HG03039 (cell line): ENCODE measurements around the gene CACNA1I.

Experiments used
- ATAC-seq: cut with Tn5 transposase; IDR thresholded peaks from one replicate; pipeline ENCODE4 v1.9.1; 2021; ENCODE audit warnings: mild to moderate bottlenecking, moderate library complexity; ENCODE audit not compliant: unreplicated experiment

CACNA1I gene

DNA sequence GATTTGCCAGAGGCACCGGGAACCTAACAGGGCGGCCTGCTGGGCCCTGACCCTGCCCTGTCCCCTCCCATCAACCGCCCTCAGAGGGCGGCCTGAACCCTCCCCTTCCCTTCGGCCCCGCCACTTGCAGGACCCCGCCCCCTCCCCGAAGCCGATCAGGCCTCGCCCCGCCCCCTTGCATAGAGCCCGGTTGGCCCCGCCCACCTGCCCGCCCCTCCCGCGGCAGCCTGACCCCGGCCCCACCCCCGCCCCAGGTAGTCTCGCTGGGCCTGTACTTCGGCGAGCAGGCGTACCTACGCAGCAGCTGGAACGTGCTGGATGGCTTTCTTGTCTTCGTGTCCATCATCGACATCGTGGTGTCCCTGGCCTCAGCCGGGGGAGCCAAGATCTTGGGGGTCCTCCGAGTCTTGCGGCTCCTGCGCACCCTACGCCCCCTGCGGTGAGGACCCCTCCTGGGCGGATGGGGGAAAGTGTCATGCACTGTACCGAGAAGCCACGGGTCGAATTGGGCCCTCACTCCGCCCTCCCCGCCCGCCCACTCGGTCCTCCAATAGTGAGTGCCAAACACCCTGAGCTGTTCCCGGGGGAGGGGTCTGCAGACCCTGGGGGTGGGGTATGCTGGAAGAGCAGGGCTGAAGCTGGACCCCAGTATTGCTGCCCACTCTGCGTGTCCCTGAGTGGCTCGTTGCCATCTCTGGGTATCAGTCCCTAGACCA is 94.1 kb downstream of the CACNA1I start:
- no peak for ATAC-seq

DNA sequence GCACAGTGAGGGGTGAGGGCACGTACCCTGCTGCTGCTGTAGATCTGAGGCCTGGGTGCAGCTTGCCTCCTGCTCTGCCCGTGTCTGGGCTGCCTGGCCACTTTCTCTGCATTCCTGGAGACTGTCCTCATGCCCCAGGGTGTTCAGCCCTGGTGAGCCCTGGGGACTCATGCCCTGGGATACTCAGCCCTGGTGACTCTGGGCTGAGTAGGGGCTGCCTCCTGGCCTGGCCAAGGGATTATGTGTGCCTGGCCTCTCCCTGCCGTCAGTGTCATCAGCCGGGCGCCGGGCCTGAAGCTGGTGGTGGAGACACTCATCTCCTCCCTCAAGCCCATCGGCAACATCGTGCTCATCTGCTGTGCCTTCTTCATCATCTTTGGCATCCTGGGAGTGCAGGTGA is 94.7 kb downstream of the CACNA1I start:
- no peak for ATAC-seq

GRCh38 chr22:39665661-39666431 is 95.3 kb downstream of the CACNA1I start:
- no peak for ATAC-seq

DNA sequence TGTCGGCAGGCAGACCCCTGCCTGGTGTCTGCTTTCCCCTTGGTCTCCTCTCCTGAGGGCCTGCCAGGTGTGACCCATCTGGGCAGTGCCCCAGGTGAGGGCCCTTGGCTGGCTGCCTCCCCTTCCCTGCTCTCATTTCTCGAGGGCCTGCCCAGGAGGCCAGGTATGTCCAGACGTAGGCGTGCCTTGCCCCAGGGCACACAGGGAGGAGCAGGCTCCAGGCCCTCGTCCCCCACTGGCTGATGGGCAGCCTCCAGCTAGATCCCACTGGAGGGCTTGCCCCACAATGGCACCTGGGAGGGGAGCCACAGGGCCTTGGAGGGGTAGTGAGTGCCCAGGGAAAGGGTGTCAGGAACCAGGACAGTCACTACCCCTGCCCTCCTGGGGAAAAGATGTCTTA is 95.9 kb downstream of the CACNA1I start:
- no peak for ATAC-seq

DNA sequence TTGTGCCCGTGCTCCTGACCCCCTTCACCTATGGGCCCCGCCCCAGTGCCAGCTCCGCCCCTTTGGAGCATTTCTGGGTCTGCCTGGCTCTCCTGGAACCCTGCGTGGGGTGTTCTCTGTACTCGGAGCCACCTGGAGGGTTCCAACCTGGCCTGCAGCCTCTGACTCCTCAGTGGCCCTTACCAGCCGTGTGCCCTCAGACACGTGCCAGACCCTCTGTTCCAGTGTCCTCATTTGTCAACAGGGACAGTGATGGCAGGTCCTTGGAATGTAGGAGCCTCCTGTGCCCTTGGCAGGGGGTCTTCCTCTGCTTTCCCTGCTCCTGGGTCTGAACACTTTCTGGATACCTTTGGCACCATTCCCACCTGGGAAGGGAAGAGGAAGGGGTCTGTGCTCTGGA is 96.4 kb downstream of the CACNA1I start:
- ATAC-seq: no peak

- no peak for ATAC-seq
Observed at GRCh38 chr22:39669432-39669831, 98.9 kb downstream of the CACNA1I start.

DNA sequence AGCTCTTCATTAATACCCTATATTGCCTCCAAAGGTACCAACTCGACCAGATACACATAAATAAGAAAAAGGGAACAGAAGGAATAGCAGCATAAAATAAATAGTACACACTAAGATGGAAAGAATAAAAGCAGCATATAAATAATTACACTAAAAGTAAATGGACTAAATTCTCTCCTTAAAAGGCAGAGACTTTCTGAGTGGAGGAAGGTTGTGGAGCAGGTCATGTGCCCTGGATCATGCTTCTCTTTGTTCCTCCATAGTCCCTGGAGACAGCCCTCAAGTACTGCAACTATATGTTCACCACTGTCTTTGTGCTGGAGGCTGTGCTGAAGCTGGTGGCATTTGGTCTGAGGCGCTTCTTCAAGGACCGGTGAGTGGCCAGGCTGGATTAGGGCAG is 101.4 kb downstream of the CACNA1I start:
- ATAC-seq: no peak

GRCh38 chr22:39674536-39674935 is 104.0 kb downstream of the CACNA1I start:
- no peak for ATAC-seq

DNA sequence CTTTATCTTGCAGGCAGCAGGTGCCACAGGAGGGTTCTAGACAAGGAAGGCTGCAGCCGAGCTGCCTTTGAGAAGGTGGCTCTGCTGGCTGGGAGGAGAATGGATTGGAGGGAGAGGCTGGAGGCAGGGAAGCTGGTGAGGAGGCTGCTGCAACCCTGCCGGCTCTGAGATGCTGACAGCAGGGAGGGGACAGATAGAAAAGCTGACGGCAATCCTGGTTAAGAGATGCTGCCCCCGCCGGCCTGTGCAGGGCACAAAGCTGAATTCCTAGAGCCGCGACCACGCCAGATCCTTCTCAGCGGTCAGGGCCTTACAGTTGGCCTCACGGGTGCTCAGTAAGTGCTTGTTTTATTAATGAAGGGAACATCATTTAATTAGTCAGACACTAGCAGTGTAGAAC is 105.4 kb downstream of the CACNA1I start:
- ATAC-seq: no peak

- no peak for ATAC-seq
Observed at GRCh38 chr22:39677967-39678366, 107.4 kb downstream of the CACNA1I start.

GRCh38 chr22:39678862-39679490 is 108.4 kb downstream of the CACNA1I start:
- no peak for ATAC-seq

- no peak for ATAC-seq
Observed at GRCh38 chr22:39679652-39680051, 109.1 kb downstream of the CACNA1I start.

GRCh38 chr22:39680486-39680885 is 109.9 kb downstream of the CACNA1I start:
- ATAC-seq: no peak

DNA sequence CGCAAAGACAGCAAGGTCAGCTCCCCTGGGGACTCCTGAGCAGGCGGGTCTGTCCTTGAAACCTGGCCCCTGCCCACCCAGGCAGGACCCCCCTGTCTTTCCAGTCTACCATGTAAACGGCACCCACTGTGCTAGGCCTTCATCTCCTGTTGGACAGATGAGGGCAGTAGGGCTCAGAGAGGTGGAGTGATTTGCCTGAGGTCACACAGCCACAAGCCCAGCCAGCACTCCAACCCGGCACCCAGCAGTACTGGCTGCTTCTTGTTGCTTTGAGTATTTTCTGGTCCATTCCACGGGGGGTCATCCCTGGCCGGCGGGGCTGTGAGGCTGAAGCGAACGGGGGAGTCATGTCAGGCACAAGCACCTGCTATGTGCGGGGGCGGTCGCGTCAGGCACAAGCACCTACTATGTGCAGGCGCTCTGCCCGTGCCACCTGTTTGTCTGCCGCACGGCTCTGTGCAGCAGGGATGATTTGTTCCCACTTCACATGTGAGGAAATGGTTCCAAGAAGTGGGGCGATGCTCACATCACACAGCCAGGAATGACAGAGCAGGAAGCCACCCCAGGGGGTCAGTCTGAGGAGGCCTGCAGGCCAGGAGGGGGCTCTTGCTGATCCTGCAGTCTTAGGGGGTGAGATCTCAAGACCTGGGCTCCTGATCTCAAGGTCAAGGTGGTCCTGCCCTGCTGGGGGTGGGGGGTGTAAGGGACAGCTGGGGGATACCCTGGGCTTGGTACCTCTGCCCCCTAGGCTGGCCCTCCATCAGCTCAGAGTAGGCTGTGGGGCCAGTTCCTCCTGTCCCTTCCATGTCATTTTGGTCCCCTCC is 110.7 kb downstream of the CACNA1I start:
- ATAC-seq: no peak

GRCh38 chr22:39682994-39683393 is 112.4 kb downstream of the CACNA1I start:
- no peak for ATAC-seq

GRCh38 chr22:39683639-39684038 is 113.1 kb downstream of the CACNA1I start:
- ATAC-seq: no peak

DNA sequence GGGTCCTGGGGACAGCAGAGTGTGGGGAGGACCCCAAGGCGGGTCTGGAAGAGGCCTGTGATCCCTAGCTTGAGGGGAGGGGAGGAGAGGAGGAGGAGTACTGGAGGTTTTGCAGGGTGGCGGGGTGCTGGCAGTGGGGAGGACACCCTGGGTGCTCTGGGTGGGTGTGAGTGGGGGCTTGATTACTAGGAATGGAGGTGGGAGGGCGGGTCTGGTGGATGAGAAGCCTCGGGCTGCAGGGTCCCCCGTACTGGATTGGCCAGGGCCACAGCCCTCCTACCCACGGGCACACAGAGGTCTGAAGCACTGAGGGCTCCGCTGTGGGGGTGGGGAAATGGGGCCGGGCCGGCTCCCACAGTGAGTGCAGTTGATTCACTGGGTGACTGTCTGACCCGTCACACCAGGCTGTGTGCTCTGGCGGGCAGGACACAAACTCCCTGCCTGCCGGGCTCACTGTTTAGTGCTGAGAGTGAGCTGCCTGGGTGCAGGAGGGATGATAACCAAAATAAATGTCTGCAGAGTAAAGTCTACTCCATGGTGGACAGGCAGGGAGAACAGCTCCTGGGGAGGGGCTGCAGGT is 114.2 kb downstream of the CACNA1I start:
- ATAC-seq: no peak

DNA sequence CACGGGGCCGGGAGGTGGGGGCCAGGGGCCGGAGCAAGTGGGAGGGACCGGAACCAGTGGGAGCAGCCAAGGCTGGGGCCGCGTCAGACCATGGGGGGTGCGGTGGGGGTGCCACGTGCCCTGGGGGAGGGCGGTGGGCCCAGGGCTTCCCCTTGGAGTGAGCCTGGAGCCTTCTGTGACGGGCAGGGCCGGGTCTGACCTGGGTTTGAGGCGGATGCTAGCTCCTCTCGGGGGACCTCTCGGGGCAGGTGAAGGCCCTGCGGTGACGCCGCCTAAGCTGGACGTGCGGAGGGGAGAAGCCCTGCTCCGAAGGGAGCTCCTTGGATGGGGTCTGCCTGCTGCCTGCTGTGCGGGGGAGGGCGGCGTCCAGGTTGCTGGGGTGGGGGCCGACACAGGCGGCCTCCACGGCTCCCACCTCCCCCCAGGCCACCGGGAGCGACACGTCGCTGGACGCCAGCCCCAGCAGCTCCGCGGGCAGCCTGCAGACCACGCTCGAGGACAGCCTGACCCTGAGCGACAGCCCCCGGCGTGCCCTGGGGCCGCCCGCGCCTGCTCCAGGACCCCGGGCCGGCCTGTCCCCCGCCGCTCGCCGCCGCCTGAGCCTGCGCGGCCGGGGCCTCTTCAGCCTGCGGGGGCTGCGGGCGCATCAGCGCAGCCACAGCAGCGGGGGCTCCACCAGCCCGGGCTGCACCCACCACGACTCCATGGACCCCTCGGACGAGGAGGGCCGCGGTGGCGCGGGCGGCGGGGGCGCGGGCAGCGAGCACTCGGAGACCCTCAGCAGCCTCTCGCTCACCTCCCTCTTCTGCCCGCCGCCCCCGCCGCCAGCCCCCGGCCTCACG is 115.0 kb downstream of the CACNA1I start:
- no peak for ATAC-seq

DNA sequence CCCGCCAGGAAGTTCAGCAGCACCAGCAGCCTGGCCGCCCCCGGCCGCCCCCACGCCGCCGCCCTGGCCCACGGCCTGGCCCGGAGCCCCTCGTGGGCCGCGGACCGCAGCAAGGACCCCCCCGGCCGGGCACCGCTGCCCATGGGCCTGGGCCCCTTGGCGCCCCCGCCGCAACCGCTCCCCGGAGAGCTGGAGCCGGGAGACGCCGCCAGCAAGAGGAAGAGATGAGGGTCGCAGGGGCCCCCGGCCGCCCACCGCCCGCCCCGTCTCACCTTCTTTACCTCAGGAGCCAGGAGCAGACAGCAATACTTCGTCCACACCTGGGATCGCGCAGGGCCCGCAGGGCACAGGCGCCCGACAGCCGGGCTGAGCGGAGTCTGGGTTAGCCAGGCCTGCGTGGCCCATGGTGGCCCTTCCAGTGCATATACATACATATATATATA is 115.6 kb downstream of the CACNA1I start:
- ATAC-seq: no peak
